SU-DHL-6 (cell line): Measurements from ENCODE around the gene VDAC2.

Experiments used
- EZH2phosphoT487 ChIP-seq: fragments of 200-600 bp; sonication (generic), shearing (Covaris generic); conservative IDR thresholded peaks from 2 replicates; pipeline ENCODE4 v1.6.1; 2018; ENCODE audit warnings: mild to moderate bottlenecking, antibody characterized with exemption, low read length, moderate library complexity, mixed read lengths
- TF ChIP-seq, protein P1 (sequence below): fragments of 200-600 bp; sonication (generic); IDR thresholded peaks from one replicate; pipeline ENCODE4 v1.5.1; 2017; ENCODE audit warnings: antibody characterized with exemption, mild to moderate bottlenecking, low read length, moderate library complexity; ENCODE audit not compliant: insufficient read depth, poor library complexity, severe bottlenecking

GRCh38 chr10:75233444-75234016, 22.9 kb downstream of the VDAC2 start:
- TF ChIP-seq, protein P1, sequence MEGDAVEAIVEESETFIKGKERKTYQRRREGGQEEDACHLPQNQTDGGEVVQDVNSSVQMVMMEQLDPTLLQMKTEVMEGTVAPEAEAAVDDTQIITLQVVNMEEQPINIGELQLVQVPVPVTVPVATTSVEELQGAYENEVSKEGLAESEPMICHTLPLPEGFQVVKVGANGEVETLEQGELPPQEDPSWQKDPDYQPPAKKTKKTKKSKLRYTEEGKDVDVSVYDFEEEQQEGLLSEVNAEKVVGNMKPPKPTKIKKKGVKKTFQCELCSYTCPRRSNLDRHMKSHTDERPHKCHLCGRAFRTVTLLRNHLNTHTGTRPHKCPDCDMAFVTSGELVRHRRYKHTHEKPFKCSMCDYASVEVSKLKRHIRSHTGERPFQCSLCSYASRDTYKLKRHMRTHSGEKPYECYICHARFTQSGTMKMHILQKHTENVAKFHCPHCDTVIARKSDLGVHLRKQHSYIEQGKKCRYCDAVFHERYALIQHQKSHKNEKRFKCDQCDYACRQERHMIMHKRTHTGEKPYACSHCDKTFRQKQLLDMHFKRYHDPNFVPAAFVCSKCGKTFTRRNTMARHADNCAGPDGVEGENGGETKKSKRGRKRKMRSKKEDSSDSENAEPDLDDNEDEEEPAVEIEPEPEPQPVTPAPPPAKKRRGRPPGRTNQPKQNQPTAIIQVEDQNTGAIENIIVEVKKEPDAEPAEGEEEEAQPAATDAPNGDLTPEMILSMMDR, result no peak
- TF ChIP-seq EZH2phosphoT487, result no peak
